Neural progenitor cell (in vitro differentiated cells): ENCODE results near the gene FAM53B. TPM values are rescaled to one million over a fixed set of nuclear protein-coding genes. Genes with fewer than 3 reads are reported as not detected.

ENCODE experiments used
- DNase-seq: peaks from one replicate; pipeline ENCODE4 v3.0.0-alpha.2; 2016; ENCODE audit warnings: low spot score
- H2AFZ ChIP-seq: fragments of 200-600 bp; sonication (generic); replicated peaks from 2 replicates; pipeline ENCODE4 v1.6.1; 2016; ENCODE audit warnings: antibody characterized with exemption
- H3F3A ChIP-seq: fragments of 200-600 bp; sonication (generic); 2 replicates; pipeline ENCODE4 v1.6.1; 2016; ENCODE audit warnings: antibody characterized with exemption, low read depth
- H3K27ac ChIP-seq: fragments of 200-600 bp; sonication (generic); 2 replicates; pipeline ENCODE4 v1.5.1; 2016; ENCODE audit warnings: mild to moderate bottlenecking
- H3K27me3 ChIP-seq: fragments of 200-600 bp; sonication (generic); 2 replicates; pipeline ENCODE4 v1.6.1; 2016; ENCODE audit warnings: mild to moderate bottlenecking, moderate library complexity
- H3K36me3 ChIP-seq: fragments of 200-600 bp; sonication (generic); 2 replicates; pipeline ENCODE4 v1.5.1; 2016
- H3K4me1 ChIP-seq: fragments of 200-600 bp; sonication (generic); 2 replicates; pipeline ENCODE4 v1.6.1; 2016; ENCODE audit warnings: mixed run types
- H3K4me2 ChIP-seq: fragments of 200-600 bp; sonication (generic); 2 replicates; pipeline ENCODE4 v1.6.1; 2016
- H3K4me3 ChIP-seq: fragments of 200-600 bp; sonication (generic); 2 replicates; pipeline ENCODE4 v1.5.1; 2016
- H3K79me2 ChIP-seq: fragments of 200-600 bp; sonication (generic); 2 replicates; pipeline ENCODE4 v1.6.1; 2016; ENCODE audit warnings: low read depth
- H3K9ac ChIP-seq: fragments of 200-600 bp; sonication (generic); 2 replicates; pipeline ENCODE4 v1.6.1; 2016
- H3K9me3 ChIP-seq: fragments of 200-600 bp; sonication (generic); 2 replicates; pipeline ENCODE4 v1.5.1; 2016; ENCODE audit warnings: low read depth
- H4K20me1 ChIP-seq: fragments of 200-600 bp; sonication (generic); 2 replicates; pipeline ENCODE4 v1.6.1; 2016; ENCODE audit warnings: low read depth
- H3K27ac Mint-ChIP-seq: 3 replicates; pipeline ENCODE4 v1.8.0; 2021; ENCODE audit warnings: mixed read lengths
- H3K27me3 Mint-ChIP-seq: 2 replicates; pipeline ENCODE4 v1.8.0; 2022; ENCODE audit warnings: low read depth, mild to moderate bottlenecking, inconsistent platforms, moderate library complexity, mixed read lengths; ENCODE audit not compliant: insufficient read depth
- H3K36me3 Mint-ChIP-seq: 3 replicates; pipeline ENCODE4 v1.8.0; 2021; ENCODE audit warnings: mixed read lengths
- H3K4me1 Mint-ChIP-seq: 3 replicates; pipeline ENCODE4 v1.8.0; 2021; ENCODE audit warnings: mixed read lengths
- H3K4me3 Mint-ChIP-seq: 3 replicates; pipeline ENCODE4 v1.8.0; 2021; ENCODE audit warnings: mild to moderate bottlenecking, moderate library complexity, mixed read lengths
- H3K9me3 Mint-ChIP-seq: 3 replicates; pipeline ENCODE4 v1.8.0; 2020; ENCODE audit warnings: mixed read lengths
- CTCF ChIP-seq: fragments of 200-600 bp; sonication (generic); IDR thresholded peaks from 2 replicates; pipeline ENCODE4 v1.5.1; 2017; ENCODE audit warnings: antibody characterized with exemption, mild to moderate bottlenecking
- EZH2 ChIP-seq: fragments of 200-600 bp; sonication (generic); IDR thresholded peaks from 2 replicates; pipeline ENCODE4 v1.6.1; 2017; ENCODE audit warnings: antibody characterized with exemption, mild to moderate bottlenecking, moderate library complexity
- EZH2phosphoT487 ChIP-seq: fragments of 200-600 bp; sonication (generic); IDR thresholded peaks from 2 replicates; pipeline ENCODE4 v1.6.1; 2017; ENCODE audit warnings: antibody characterized with exemption
- total RNA-seq: library from RNA; depleted of rRNA; stranded (reverse); fragments of >200 nt; gene quantifications from 2 replicates; pipeline ENCODE4 v1.2.3, GENCODE V29; 2015; ENCODE audit warnings: low replicate concordance

Gene FAM53B
- total RNA-seq, 1 donor from 2014 or later = 15.3 TPM

GRCh38 chr10:124745252-124745651 lies 1.1 kb upstream of the FAM53B start:
- no peak overlapping the region for H2AFZ ChIP-seq
- Mint-ChIP-seq H3K27ac (no peak overlapping the region), H3K4me3 (peak overlapping the region; percentile 88), H3K27me3 (peaks cover 3% of the 10 kb centered on the region), H3K36me3 (peaks cover 1% of the 10 kb centered on the region), H3K4me1 (peaks cover 42% of the 10 kb centered on the region), H3K9me3 (no peaks in the 10 kb centered on the region)
- peaks cover 61% of the 10 kb centered on the region for H3F3A ChIP-seq
- peak overlapping the region; percentile 75 for H3K4me2 ChIP-seq
- H3K36me3 ChIP-seq = no peaks in the 10 kb centered on the region
- TF ChIP-seq CTCF (no peak), EZH2 (no peak), EZH2phosphoT487 (no peak)
- peaks cover 34% of the 10 kb centered on the region for H3K4me1 ChIP-seq
- H3K79me2 ChIP-seq = peaks cover 23% of the 10 kb centered on the region
- no peak for DNase-seq
- peaks cover 40% of the 10 kb centered on the region for H4K20me1 ChIP-seq
- no peaks in the 10 kb centered on the region for H3K9me3 ChIP-seq
- peak overlapping the region; percentile 49 for H3K4me3 ChIP-seq
- no peaks in the 10 kb centered on the region for H3K27me3 ChIP-seq
- no peak overlapping the region for H3K27ac ChIP-seq
- no peak overlapping the region for H3K9ac ChIP-seq

- DNase-seq = peak; percentile 63
- Mint-ChIP-seq H3K4me3 (peak overlapping the region; percentile 99), H3K9me3 (no peaks in the 10 kb centered on the region), H3K27ac (no peak overlapping the region), H3K27me3 (peaks cover 3% of the 10 kb centered on the region), H3K36me3 (peaks cover 1% of the 10 kb centered on the region), H3K4me1 (peaks cover 60% of the 10 kb centered on the region)
- Histone ChIP-seq H4K20me1 (peaks cover 58% of the 10 kb centered on the region), H3K36me3 (no peaks in the 10 kb centered on the region), H3F3A (peaks cover 79% of the 10 kb centered on the region), H3K27me3 (no peaks in the 10 kb centered on the region), H3K27ac (no peak overlapping the region), H2AFZ (peak overlapping the region; percentile 65), H3K4me1 (peaks cover 52% of the 10 kb centered on the region), H3K79me2 (peaks cover 41% of the 10 kb centered on the region), H3K9me3 (no peaks in the 10 kb centered on the region), H3K4me2 (peak overlapping the region; percentile 99), H3K4me3 (peak overlapping the region; percentile 93), H3K9ac (peak overlapping the region; percentile 36)
- TF ChIP-seq CTCF (no peak), EZH2 (no peak), EZH2phosphoT487 (no peak)
Observed at GRCh38 chr10:124743191-124744101, 732 bp downstream of the FAM53B start.

- no peaks in the 10 kb centered on the region for H3K27me3 ChIP-seq
- H2AFZ ChIP-seq = peak overlapping the region; percentile 43
- H3F3A ChIP-seq = peaks cover 80% of the 10 kb centered on the region
- H3K4me2 ChIP-seq = peak overlapping the region; percentile 99
- Mint-ChIP-seq H3K27ac (peak overlapping the region; percentile 83), H3K9me3 (no peaks in the 10 kb centered on the region), H3K4me3 (peak overlapping the region; percentile 99), H3K27me3 (peaks cover 3% of the 10 kb centered on the region), H3K4me1 (peaks cover 68% of the 10 kb centered on the region), H3K36me3 (no peaks in the 10 kb centered on the region)
- H3K79me2 ChIP-seq = peaks cover 50% of the 10 kb centered on the region
- H3K9ac ChIP-seq = peak overlapping the region; percentile 36
- no peak for TF ChIP-seq EZH2
- TF ChIP-seq EZH2phosphoT487 = no peak
- peak; percentile 44 for TF ChIP-seq CTCF
- H3K4me3 ChIP-seq = peak overlapping the region; percentile 93
- peak overlapping the region; percentile 14 for H3K27ac ChIP-seq
- no peaks in the 10 kb centered on the region for H3K9me3 ChIP-seq
- H4K20me1 ChIP-seq = peaks cover 67% of the 10 kb centered on the region
- peak; percentile 80 for DNase-seq
- no peaks in the 10 kb centered on the region for H3K36me3 ChIP-seq
- H3K4me1 ChIP-seq = peaks cover 53% of the 10 kb centered on the region
Observed at GRCh38 chr10:124742413-124743190, 1.6 kb downstream of the FAM53B start.
